ENCODE measurements around the gene MTMR4.
"Not testable (repeated sequence)": the region's sequence is repeated elsewhere in the genome, so short reads cannot be mapped to it uniquely, and the experiment has no call there.

Gene MTMR4

DNA sequence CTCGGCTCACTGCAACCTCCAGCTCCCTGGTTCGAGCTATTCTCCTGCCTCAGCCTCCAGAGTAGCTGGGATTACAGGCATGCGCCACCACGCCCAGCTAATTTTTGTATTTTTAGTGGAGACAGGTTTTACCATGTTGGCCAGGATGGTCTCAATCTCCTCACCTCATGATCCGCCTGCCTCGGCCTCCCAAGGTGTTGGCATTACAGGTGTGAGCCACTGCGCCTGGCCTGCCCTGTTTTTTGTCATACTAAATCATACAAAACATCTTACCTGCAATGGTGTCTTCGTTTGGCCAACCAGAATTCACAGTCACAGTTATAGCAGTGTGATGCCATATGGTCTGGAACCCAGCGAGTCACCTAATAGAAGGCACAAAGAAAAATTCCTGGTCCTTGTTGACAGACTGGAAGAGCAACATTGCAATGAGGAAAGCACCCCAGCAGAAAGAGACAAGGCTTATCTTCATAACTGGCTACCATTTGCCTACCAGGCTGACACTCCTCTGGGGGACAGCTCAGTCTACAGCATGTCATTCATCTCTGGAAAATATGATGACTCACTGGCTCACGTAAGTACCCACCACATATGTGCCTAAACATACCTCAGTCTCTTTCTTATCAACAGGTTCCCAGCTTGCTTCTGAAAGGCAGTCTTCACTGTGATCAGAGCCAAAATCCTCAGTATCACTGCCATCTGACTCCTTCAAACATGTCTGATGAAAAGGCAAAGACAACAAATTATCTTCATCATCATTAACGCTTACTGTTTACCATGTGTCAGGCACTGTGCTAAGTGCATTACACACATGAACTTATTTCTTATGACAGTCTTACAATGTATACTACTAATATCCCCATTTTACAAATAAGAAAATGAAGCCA, 22.0 kb downstream of the MTMR4 start:
- no peak for DNase-seq (ENCODE audit: low read depth, low spot score)

DNA sequence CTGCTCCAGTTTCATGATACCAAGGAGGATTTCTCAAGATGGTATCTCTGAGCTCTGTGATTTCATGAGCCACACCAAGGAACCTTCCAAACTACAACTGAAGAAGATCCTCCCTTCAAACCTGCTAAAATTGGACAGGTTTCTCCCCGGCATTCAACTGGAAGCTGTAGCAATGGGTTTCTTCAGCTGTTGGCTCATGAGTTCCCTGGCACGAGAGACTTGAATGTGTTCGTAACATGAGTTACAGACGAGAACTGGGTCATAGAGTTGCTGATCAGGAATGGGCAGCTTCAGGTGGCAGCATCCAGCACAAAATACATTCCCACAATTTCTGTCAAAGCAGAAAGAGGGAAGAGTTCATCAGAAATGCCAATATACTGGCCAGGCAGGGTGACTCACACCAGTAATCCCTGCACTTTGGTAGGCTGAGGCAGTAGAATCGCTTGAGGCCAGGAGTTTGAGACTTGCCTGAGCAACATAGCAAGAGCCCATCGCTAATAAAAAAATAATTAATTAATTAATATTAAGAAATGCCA, 22.9 kb downstream of the MTMR4 start:
- DNase-seq (ENCODE audit: low read depth, low spot score) = no peak

GRCh38 chr17:58488428-58488890, 26.0 kb downstream of the MTMR4 start:
- no peak for DNase-seq (ENCODE audit: low read depth, low spot score)

GRCh38 chr17:58487589-58488427, 26.6 kb downstream of the MTMR4 start, which contains the start of gene HSF5:
Gene HSF5 (minus strand): TSS chr17:58488408. CDS start chr17:58488274, 134 bp downstream.
- DNase-seq (ENCODE audit: low read depth, low spot score) = peak; percentile 50

- DNase-seq (ENCODE audit: low read depth, low spot score) = no peak
These were observed 29.8 kb downstream of the MTMR4 start for GRCh38 chr17:58484600-58484999.

GRCh38 chr17:58481798-58482197, 32.6 kb downstream of the MTMR4 start:
- DNase-seq (ENCODE audit: low read depth, low spot score) = not testable (repeated sequence)

DNA sequence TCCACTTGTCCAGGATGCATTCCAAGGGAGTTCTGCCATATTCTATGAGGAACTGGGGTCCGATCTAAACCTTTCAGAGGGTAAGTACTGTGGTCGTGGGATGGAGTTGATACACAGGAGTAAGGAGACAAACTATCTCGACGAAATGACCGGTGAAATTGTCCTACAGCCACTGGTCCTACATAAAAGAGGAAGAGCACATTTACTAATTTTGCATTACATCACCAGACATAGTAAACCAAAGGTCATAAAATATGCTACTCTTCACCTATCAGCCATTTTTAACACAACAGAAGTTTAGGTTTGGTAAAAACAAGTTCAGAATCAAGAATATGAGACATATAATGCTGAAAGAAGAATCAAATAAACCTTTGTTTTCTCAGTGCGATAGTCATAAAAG, 34.3 kb downstream of the MTMR4 start:
- DNase-seq (ENCODE audit: low read depth, low spot score) = no peak

DNA sequence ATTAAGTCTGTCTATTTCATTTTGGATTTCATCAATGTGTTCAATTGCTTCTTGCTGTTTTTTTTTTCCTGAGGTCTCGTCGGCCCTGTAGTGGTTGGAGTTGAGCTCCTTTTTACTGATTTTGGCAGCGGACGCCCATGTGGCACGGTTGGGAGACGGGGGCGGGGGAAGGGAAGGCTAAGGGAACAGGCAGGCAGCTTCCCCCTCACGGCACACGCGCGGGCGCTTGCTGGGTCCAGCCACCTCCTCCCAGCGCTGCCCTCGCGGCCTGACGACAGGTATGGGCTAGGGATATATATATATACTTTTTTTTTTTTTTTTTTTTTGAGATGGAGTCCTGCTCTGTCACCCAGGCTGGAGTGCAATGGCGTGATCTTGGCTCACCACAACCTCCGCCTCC, 37.6 kb downstream of the MTMR4 start:
- DNase-seq (ENCODE audit: low read depth, low spot score) = no peak

GRCh38 chr17:58475985-58476384, 38.5 kb downstream of the MTMR4 start:
- no peak for DNase-seq (ENCODE audit: low read depth, low spot score)

- no peak for DNase-seq (ENCODE audit: low read depth, low spot score)
These were observed 44.1 kb downstream of the MTMR4 start for GRCh38 chr17:58470356-58470755.

- no peak for DNase-seq (ENCODE audit: low read depth, low spot score)
These were observed 45.5 kb downstream of the MTMR4 start for GRCh38 chr17:58468944-58469343.

DNA sequence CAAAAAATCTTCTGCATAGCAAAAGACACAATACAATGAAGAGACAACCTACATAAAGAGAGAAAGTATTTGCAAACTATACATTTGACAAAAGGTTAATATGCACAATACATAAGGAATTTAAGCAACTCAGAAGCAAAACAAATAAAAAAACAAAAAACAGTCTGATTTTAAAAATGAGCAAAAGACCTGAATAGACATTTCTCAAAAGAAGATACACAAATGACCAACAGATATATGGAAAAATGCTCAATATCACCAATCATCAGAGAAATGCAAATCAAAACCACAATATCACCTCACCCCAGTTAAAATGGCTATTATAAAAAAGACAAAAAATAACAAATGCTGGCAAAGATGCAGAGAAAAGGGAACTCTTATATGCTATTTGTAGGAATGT, 58.9 kb downstream of the MTMR4 start:
- DNase-seq (ENCODE audit: low read depth, low spot score) = no peak

DNA sequence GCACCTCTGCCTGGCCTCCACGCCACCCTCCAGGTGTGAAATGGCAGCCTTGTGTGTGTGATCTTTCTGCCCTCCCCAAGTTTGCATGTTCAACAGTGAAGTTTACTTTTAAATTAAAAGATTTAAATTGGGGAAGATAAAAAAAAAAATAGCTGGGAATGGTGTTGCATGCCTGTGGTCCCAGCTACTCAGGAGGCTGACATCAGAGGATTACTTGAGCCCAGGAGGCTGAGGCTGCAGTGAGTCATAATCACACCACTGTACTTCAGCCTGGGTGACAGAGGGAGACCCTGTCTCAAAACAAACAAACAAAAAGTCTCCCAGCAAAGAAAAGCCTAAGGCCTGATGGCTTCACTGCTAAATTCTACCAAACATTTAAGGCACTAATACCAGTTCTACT, 61.7 kb downstream of the MTMR4 start:
- DNase-seq (ENCODE audit: low read depth, low spot score) = no peak

DNA sequence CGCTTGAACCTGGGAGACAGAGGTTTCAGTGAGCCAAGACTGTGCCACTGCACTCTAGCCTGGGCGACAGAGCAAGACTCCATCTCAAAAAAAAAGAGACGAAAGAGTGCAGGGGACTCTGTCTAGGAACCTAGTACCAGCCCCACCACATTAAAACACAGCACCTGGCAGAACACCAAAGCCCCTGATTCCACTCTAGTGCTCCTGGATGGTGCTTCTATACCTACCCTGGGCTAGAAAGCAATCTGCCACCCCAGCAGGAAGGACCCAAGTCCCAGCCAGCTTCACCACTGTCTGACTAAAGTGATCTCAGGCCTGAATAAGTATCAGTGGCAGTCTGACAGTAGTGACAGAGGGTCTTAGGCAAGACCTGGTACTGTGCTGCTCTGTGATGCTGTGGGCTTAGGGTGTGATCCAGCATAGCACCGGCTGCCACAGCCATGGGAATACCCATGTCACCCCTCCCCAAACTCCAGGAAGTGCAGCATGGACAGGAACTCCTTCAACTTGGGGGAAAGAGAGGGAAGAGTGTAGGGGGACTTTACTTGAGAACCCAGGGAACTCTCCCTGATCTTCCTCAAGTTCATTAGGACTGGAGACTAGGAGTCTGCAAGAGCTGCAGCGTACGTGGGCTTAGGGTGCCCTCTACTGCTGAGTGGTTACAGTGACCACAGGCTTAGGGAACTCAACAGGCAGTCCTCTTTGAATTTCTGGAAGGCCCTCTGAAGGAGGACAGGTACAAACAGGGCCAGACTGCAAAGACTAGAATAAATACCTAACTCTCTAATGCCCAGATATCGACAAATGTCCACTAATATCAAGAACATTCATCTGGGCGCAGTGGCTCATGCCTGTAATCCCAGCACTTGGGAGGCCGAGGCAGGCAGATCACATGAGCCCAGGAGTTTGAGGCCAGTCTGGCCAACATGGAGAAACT, 67.1 kb downstream of the MTMR4 start:
- peak; percentile 24 for DNase-seq (ENCODE audit: low read depth, low spot score)

GRCh38 chr17:58446086-58446485, 68.4 kb downstream of the MTMR4 start:
- DNase-seq (ENCODE audit: low read depth, low spot score) = no peak

All from activated naive CD8-positive, alpha-beta T cell treated with anti-CD3 and anti-CD28 coated beads, Interleukin-2, amount 50 U/mL, for 16 hours (primary cell).